GM12801 (cell line): ENCODE measurements around the gene HNF1B.

ENCODE experiments used
- TF ChIP-seq, protein P1 (sequence below): IDR thresholded peaks from one replicate; pipeline ENCODE4 v1.5.1; 2011; ENCODE audit warnings: control low read depth; ENCODE audit not compliant: insufficient read length; ENCODE audit errors: extremely low read depth

HNF1B gene

GRCh38 chr17:37744961-37745800 is at the start of gene HNF1B:
HNF1B (minus strand) TSS chr17:37745059; CDS start chr17:37744884, 175 bp downstream.
- TF ChIP-seq, protein P1, sequence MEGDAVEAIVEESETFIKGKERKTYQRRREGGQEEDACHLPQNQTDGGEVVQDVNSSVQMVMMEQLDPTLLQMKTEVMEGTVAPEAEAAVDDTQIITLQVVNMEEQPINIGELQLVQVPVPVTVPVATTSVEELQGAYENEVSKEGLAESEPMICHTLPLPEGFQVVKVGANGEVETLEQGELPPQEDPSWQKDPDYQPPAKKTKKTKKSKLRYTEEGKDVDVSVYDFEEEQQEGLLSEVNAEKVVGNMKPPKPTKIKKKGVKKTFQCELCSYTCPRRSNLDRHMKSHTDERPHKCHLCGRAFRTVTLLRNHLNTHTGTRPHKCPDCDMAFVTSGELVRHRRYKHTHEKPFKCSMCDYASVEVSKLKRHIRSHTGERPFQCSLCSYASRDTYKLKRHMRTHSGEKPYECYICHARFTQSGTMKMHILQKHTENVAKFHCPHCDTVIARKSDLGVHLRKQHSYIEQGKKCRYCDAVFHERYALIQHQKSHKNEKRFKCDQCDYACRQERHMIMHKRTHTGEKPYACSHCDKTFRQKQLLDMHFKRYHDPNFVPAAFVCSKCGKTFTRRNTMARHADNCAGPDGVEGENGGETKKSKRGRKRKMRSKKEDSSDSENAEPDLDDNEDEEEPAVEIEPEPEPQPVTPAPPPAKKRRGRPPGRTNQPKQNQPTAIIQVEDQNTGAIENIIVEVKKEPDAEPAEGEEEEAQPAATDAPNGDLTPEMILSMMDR, result no peak

DNA sequence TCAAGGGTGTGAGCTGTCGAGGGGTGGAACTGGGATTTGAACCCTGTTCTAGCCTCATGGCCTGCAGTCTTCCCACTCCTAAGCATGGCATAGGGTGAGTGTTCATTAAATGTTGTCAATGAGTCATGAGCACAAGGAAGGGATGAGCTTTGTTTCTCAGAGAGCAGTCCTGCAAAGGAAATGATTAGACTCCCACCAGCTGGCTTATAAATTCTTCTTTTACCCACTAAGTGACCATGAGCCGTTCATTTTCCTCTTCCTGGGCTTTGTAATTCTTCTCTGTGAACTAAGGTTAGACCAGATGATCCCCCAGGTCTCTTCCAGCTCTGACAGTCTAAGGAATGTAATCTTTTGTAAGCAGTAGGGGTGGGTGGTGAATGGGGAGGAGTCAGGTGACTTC is 47.9 kb upstream of the HNF1B start:
- TF ChIP-seq, protein P1, result no peak

DNA sequence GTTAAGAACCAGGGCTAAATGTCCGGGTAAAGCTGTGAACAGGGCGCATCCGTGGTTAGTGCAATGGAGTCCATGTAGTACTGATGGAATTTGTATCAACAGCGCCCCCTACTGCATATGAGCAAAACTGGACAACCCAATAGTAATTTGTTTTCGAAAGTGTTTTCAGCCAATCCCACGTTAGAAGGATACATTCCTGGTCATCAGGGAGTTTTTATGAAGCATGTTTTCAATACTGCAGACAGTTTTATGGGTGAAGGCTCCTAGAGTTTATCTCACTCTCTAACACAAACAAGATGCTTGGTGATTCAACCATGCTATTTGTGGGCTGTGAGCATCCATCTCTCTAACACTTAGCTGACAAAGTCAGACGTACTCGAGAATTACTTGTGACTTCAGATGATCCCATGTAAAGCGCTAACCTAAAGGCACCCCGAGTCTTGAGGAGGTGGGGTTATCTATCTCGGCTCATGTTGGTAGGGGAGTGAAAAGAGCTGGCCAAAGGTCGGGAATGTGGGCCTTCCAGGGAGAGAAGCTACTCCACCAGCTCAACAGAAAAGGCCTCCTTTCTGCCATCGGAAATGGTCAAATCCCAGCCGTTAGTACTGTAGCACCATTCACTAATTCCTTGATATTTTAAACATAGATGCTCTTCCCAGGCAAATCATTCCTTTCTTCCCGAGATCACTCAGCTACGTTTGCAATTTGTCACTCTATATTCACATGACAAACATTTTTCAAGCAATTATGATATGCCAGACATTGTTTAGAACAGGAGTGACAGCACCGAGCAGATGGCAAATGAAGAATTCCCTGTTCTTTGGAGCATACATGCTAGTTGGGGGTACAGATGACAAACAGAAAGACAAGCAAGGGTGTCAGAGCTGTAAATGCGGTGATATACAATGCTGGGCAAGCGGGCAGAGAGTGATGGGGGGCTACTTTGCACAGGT is 46.9 kb upstream of the HNF1B start:
- TF ChIP-seq, protein P1, result no peak

GRCh38 chr17:37789771-37790541 is 45.1 kb upstream of the HNF1B start:
- TF ChIP-seq, protein P1, result no peak

DNA sequence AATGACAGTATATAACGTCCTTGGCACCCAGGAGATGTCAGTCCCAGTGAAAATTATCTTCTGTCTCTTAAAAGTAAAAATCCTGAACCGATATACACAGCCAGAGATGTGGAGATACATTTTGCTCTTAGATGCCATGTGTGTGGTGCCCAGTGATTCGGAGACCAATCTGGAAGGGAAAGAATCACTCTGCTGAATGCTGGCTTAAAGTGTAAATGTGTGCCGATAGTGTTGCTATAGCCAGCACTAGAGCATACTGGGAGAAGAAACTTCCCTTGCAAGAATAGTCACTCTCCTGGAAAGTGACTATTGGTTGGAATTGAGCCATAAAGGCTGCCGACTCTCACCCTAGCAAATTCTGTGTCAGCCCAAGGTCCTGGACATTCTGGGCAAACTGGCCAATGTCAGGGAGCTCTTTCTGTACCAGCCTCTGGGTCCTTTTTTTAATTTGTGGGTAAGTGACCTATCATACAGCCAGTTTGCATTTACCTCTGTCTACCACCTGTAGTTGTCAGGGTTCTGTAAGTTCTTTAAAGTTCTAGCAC is 44.2 kb upstream of the HNF1B start:
- TF ChIP-seq, protein P1, result no peak

DNA sequence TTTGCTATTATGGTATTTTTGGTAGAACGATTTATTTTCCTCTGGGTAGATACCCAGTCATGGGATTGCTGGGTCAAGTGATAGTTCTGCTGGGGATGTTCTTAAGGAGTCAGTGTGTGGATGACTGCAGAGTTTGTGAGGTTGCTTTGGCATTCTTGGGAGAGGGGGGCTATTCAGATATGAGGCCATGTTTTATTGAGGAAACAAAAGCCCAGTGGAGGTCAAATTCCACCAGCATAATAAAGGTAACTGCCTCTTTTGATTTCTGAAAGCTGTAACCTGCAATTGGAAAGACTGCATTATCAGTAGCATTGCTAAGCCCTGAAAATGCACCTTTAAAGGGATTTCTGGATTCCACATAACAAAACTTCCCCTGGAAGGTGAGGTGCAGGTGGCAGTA is 43.7 kb upstream of the HNF1B start:
- TF ChIP-seq, protein P1, result no peak
